HepG2 (cell line): ENCODE measurements around the gene AP3D1. TPM values are rescaled to one million over a fixed set of nuclear protein-coding genes. Genes with fewer than 3 reads are reported as not detected.

Experiments used
- ATAD3A ChIP-seq: sonication (generic); formaldehyde crosslinking; IDR thresholded peaks from 2 replicates; pipeline ENCODE4 v1.4.0; 2020; ENCODE audit warnings: missing genetic modification reagents
- CBFB ChIP-seq: sonication (generic); formaldehyde crosslinking; IDR thresholded peaks from 2 replicates; pipeline ENCODE4 v1.4.0; 2020; ENCODE audit warnings: missing genetic modification reagents
- CEBPB ChIP-seq: IDR thresholded peaks from 2 replicates; pipeline ENCODE4 v1.6.1; 2011; ENCODE audit warnings: low read depth, low read length, improper control_type of control experiment, borderline replicate concordance
- ELF3 ChIP-seq: IDR thresholded peaks from 2 replicates; pipeline ENCODE4 v1.6.1; 2016; ENCODE audit warnings: missing genetic modification reagents, missing compliant biosample characterization
- GFI1 ChIP-seq: sonication (generic); formaldehyde crosslinking; IDR thresholded peaks from 2 replicates; pipeline ENCODE4 v1.5.0; 2020; ENCODE audit warnings: missing genetic modification reagents, mild to moderate bottlenecking, borderline replicate concordance
- HIC2 ChIP-seq: sonication (generic); formaldehyde crosslinking; IDR thresholded peaks from 2 replicates; pipeline ENCODE4 v1.9.0; 2022; ENCODE audit warnings: low read depth, missing genetic modification reagents
- HNRNPLL ChIP-seq: fragments of 200-400 bp; formaldehyde crosslinking; IDR thresholded peaks from 2 replicates; pipeline ENCODE4 v1.6.1; 2017; ENCODE audit warnings: mild to moderate bottlenecking, low read depth, low read length; ENCODE audit not compliant: poor library complexity, severe bottlenecking
- IKZF4 ChIP-seq: sonication (generic); formaldehyde crosslinking; IDR thresholded peaks from 2 replicates; pipeline ENCODE4 v1.5.1; 2020; ENCODE audit warnings: borderline replicate concordance, mild to moderate bottlenecking, low read depth, missing genetic modification reagents; ENCODE audit errors: not compliant biosample characterization
- MZF1 ChIP-seq: sonication (generic); formaldehyde crosslinking; IDR thresholded peaks from 2 replicates; pipeline ENCODE4 v1.8.1; 2023; ENCODE audit warnings: mild to moderate bottlenecking, missing genetic modification reagents, borderline replicate concordance
- TOE1 ChIP-seq: sonication (generic); formaldehyde crosslinking; IDR thresholded peaks from 2 replicates; pipeline ENCODE4 v1.4.0; 2020; ENCODE audit warnings: mild to moderate bottlenecking, missing genetic modification reagents
- TOPORS ChIP-seq: sonication (generic); formaldehyde crosslinking; IDR thresholded peaks from 2 replicates; pipeline ENCODE4 v1.8.0; 2023; ENCODE audit warnings: mild to moderate bottlenecking, missing genetic modification reagents
- ZBTB21 ChIP-seq: sonication (generic); formaldehyde crosslinking; IDR thresholded peaks from 2 replicates; pipeline ENCODE4 v1.4.0; 2020; ENCODE audit warnings: missing genetic modification reagents
- ZBTB38 ChIP-seq: sonication (generic); formaldehyde crosslinking; IDR thresholded peaks from 2 replicates; pipeline ENCODE4 v1.5.1; 2020; ENCODE audit warnings: mild to moderate bottlenecking, missing genetic modification reagents
- ZMAT3 ChIP-seq: sonication (generic); formaldehyde crosslinking; conservative IDR thresholded peaks from 2 replicates; pipeline ENCODE4 v1.7.0; 2021; ENCODE audit warnings: missing genetic modification reagents
- ZNF567 ChIP-seq: sonication (generic); formaldehyde crosslinking; IDR thresholded peaks from 2 replicates; pipeline ENCODE4 v1.8.1; 2023; ENCODE audit warnings: mild to moderate bottlenecking, missing genetic modification reagents, borderline replicate concordance
- ZNF629 ChIP-seq: sonication (generic); formaldehyde crosslinking; conservative IDR thresholded peaks from 2 replicates; pipeline ENCODE4 v1.5.0; 2020; ENCODE audit warnings: missing genetic modification reagents
- ZNF704 ChIP-seq: sonication (generic); formaldehyde crosslinking; IDR thresholded peaks from 2 replicates; pipeline ENCODE4 v1.8.1; 2023; ENCODE audit warnings: mild to moderate bottlenecking, inconsistent platforms, moderate library complexity, missing genetic modification reagents, borderline replicate concordance
- polyA plus RNA-seq, 8 experiments: library from polyadenylated mRNA; depleted of rRNA in 3 of 8; stranded (reverse) in 7 of 8; unstranded in 1 of 8; fragments of >200 nt; fragmentation: Illumina TruSeq in 4 of 8; extraction: Trizol in 4 of 8; gene quantifications; 2 replicates each; pipeline versions ENCODE4 v1.2.1 to v1.2.3, GENCODE V29; 2011 to 2016; ENCODE audit warnings: low read depth in 4 of 8, missing spikeins in 1 of 8, mixed read lengths in 1 of 8; ENCODE audit not compliant: insufficient read depth in 1 of 8
- total RNA-seq, 5 experiments: library from RNA; depleted of rRNA; stranded (reverse); fragments of >200 nt; fragmentation: Illumina TruSeq; extraction: Trizol; gene quantifications; 2 replicates each; pipeline ENCODE4 v1.2.3, GENCODE V29; 2016; ENCODE audit warnings: low read depth in 1 of 5
- TF ChIP-seq, protein P1 (sequence below): sonication (generic); formaldehyde crosslinking; IDR thresholded peaks from 2 replicates; pipeline ENCODE4 v1.9.0; 2021; ENCODE audit warnings: missing genetic modification reagents, borderline replicate concordance
- TF ChIP-seq, protein P2 (sequence below): sonication (generic); formaldehyde crosslinking; IDR thresholded peaks from 2 replicates; pipeline ENCODE4 v1.4.0; 2020; ENCODE audit warnings: missing genetic modification reagents, low read depth, mild to moderate bottlenecking, borderline replicate concordance
- TF ChIP-seq, protein P3 (sequence below): sonication (generic); formaldehyde crosslinking; IDR thresholded peaks from 2 replicates; pipeline ENCODE4 v1.5.0; 2020; ENCODE audit warnings: mild to moderate bottlenecking, low read depth, missing genetic modification reagents, borderline replicate concordance

Gene AP3D1
- total and polyA plus RNA-seq, 2 of the 13 experiments (the other 11 are each of a cell fraction or from before 2014, with no cell fraction given): 68.0 to 82.6 TPM

DNA sequence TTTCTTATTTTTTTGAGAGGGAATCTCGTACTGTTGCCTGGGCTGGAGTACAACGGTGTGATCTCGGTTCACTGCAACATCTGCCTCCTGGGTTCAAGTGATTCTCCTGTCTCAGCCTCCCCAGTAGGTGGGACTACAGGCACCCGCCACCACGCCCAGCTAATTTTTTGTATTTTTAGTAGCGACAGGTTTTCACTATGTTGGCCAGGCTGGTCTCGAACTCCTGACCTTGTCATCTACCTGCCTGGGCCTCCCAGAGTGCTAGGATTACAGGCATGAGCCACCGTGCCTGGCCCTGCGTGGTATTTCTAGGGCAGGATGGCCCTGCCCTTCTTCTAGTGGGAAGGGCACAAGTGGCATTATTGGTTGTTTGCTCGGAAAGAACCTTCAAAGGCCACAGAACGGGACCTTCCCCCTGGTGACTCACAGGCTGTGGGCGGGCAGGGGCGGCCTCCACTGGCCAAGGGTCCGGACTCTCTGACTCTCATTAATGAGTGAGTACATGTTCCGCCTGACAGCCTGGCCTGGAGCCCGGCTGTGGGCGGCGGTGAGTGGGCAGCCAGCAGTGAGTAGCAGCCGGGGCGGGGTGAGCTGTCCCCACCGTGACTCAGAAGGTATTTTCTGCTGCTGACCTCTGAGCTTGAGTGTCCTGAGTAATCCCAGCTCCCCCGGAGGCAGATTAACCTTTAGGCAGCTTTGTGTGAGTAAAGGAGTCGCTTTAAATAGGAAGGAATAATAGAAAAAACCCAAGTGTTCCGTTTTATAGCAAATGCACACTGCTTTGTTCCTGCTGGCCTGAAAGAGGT is 17.5 kb upstream of the AP3D1 start (continued):
- TF ChIP-seq HIC2 (CRISPR knock-in tag) (peak; percentile 99), ZNF567 (CRISPR knock-in tag) (no peak), GFI1 (CRISPR knock-in tag) (0 out of 2 replicates have a peak, but pooled peaks have one; percentile 7), MZF1 (CRISPR knock-in tag) (no peak), ELF3 (CRISPR knock-in tag) (peak; percentile 74; the same call in 1 of the 2 replicates), ZNF629 (CRISPR knock-in tag) (peak; percentile 70), HNRNPLL (peak; percentile 55), ZMAT3 (peak; percentile 57; the same call in 1 of the 2 replicates), CEBPB (no peak), ZNF704 (no peak), ZBTB38 (no peak; the same call in 1 of the 2 replicates), TOPORS (CRISPR knock-in tag) (peak; percentile 52), ZBTB21 (CRISPR knock-in tag) (0 out of 2 replicates have a peak, but pooled peaks have one; percentile 26), CBFB (CRISPR knock-in tag) (peak; percentile 48), ATAD3A (CRISPR knock-in tag) (no peak), TOE1 (CRISPR knock-in tag) (no peak), IKZF4 (CRISPR knock-in tag) (peak; percentile 27)
- TF ChIP-seq, protein P1, sequence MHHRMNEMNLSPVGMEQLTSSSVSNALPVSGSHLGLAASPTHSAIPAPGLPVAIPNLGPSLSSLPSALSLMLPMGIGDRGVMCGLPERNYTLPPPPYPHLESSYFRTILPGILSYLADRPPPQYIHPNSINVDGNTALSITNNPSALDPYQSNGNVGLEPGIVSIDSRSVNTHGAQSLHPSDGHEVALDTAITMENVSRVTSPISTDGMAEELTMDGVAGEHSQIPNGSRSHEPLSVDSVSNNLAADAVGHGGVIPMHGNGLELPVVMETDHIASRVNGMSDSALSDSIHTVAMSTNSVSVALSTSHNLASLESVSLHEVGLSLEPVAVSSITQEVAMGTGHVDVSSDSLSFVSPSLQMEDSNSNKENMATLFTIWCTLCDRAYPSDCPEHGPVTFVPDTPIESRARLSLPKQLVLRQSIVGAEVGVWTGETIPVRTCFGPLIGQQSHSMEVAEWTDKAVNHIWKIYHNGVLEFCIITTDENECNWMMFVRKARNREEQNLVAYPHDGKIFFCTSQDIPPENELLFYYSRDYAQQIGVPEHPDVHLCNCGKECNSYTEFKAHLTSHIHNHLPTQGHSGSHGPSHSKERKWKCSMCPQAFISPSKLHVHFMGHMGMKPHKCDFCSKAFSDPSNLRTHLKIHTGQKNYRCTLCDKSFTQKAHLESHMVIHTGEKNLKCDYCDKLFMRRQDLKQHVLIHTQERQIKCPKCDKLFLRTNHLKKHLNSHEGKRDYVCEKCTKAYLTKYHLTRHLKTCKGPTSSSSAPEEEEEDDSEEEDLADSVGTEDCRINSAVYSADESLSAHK (CRISPR knock-in tag): no peak
- TF ChIP-seq, protein P2, sequence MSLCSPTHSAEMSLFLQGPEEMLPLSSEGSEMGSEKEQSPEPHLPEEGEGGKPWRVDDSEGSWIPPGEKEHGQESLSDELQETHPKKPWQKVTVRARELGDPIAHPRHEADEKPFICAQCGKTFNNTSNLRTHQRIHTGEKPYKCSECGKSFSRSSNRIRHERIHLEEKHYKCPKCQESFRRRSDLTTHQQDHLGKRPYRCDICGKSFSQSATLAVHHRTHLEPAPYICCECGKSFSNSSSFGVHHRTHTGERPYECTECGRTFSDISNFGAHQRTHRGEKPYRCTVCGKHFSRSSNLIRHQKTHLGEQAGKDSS (CRISPR knock-in tag): peak; percentile 90
- TF ChIP-seq, protein P3, sequence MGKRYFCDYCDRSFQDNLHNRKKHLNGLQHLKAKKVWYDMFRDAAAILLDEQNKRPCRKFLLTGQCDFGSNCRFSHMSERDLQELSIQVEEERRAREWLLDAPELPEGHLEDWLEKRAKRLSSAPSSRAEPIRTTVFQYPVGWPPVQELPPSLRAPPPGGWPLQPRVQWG (CRISPR knock-in tag): no peak
